ENCODE measurements around the gene NECAB2. TPM values are rescaled to one million over a fixed set of nuclear protein-coding genes. Genes with fewer than 3 reads are reported as not detected.
"Not testable (repeated sequence)": the region's sequence is repeated elsewhere in the genome, so short reads cannot be mapped to it uniquely, and the experiment has no call there.

NECAB2 gene
- total and polyA plus RNA-seq, 7 donors, result 0.34 to 3.1 (median 1.8) TPM; not detected in 4

- no peaks in the 10 kb centered on the region for H3K27me3 ChIP-seq
- intact Hi-C loops (cut with DNase I), result no loop called here
- TF ChIP-seq EP300 (IDR thresholded peaks at IDR 0.05) (no peak), POLR2AphosphoS5 (IDR thresholded peaks at IDR 0.05) (no peak), POLR2A (IDR thresholded peaks at IDR 0.05) (no peak)
- TF ChIP-seq, protein P1, sequence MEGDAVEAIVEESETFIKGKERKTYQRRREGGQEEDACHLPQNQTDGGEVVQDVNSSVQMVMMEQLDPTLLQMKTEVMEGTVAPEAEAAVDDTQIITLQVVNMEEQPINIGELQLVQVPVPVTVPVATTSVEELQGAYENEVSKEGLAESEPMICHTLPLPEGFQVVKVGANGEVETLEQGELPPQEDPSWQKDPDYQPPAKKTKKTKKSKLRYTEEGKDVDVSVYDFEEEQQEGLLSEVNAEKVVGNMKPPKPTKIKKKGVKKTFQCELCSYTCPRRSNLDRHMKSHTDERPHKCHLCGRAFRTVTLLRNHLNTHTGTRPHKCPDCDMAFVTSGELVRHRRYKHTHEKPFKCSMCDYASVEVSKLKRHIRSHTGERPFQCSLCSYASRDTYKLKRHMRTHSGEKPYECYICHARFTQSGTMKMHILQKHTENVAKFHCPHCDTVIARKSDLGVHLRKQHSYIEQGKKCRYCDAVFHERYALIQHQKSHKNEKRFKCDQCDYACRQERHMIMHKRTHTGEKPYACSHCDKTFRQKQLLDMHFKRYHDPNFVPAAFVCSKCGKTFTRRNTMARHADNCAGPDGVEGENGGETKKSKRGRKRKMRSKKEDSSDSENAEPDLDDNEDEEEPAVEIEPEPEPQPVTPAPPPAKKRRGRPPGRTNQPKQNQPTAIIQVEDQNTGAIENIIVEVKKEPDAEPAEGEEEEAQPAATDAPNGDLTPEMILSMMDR (IDR thresholded peaks at IDR 0.05), result no peak
- H3K9me3 ChIP-seq, result no peaks in the 10 kb centered on the region
- no peak overlapping the region for H3K4me3 ChIP-seq
- WGBS, 2 donors, result 51 to 80% methylated on average over 12 of the region's 12 CpGs
- no peak for DNase-seq
- H3K4me1 ChIP-seq, result no peaks in the 10 kb centered on the region
- H3K36me3 ChIP-seq, result peaks cover 0 to 7% (median 0%) of the 10 kb centered on the region in 4 donors
- H3K27ac ChIP-seq, result no peak overlapping the region
These were observed 27.9 kb upstream of the NECAB2 start for GRCh38 chr16:83940119-83940518.

- H3K27ac ChIP-seq, result no peak overlapping the region
- intact Hi-C loops (cut with DNase I), result no loop called here
- no peaks in the 10 kb centered on the region for H3K4me1 ChIP-seq
- H3K9me3 ChIP-seq, result no peaks in the 10 kb centered on the region
- DNase-seq, result no peak
- H3K4me3 ChIP-seq, result no peak overlapping the region
- H3K36me3 ChIP-seq, result peaks cover 0 to 7% (median 0%) of the 10 kb centered on the region in 4 donors
- H3K27me3 ChIP-seq, result no peaks in the 10 kb centered on the region
- 73 to 75% methylated on average over 28 of the region's 28 CpGs for WGBS, 2 donors
- no peak for TF ChIP-seq EP300 (IDR thresholded peaks at IDR 0.05)
- TF ChIP-seq POLR2AphosphoS5 (IDR thresholded peaks at IDR 0.05), result no peak
- TF ChIP-seq, protein P1 (IDR thresholded peaks at IDR 0.05), result no peak
- TF ChIP-seq POLR2A (IDR thresholded peaks at IDR 0.05), result no peak
These were observed 27.2 kb upstream of the NECAB2 start for GRCh38 chr16:83940630-83941378.

GRCh38 chr16:83941546-83941945 is 26.5 kb upstream of the NECAB2 start:
- H3K9me3 ChIP-seq; H3K4me3 ChIP-seq; H3K27ac ChIP-seq; H3K4me1 ChIP-seq; H3K27me3 ChIP-seq; H3K36me3 ChIP-seq; intact Hi-C loops (cut with DNase I); DNase-seq: not testable (repeated sequence)
- WGBS, 2 donors, result 96% methylated on average over 9 of the region's 9 CpGs

GRCh38 chr16:83942074-83942473 is 26.0 kb upstream of the NECAB2 start:
- no peak for DNase-seq
- H3K27ac ChIP-seq, result no peak overlapping the region
- TF ChIP-seq POLR2AphosphoS5 (IDR thresholded peaks at IDR 0.05) (no peak), EP300 (IDR thresholded peaks at IDR 0.05) (no peak), POLR2A (IDR thresholded peaks at IDR 0.05) (no peak)
- TF ChIP-seq, protein P1 (IDR thresholded peaks at IDR 0.05), result no peak
- H3K9me3 ChIP-seq, result no peaks in the 10 kb centered on the region
- intact Hi-C loops (cut with DNase I), result no loop called here
- peaks cover 0 to 7% (median 0%) of the 10 kb centered on the region in 4 donors for H3K36me3 ChIP-seq
- no peak overlapping the region for H3K4me3 ChIP-seq
- WGBS, 2 donors, result 67 to 86% methylated on average over 14 of the region's 14 CpGs
- H3K4me1 ChIP-seq, result no peaks in the 10 kb centered on the region
- no peaks in the 10 kb centered on the region for H3K27me3 ChIP-seq

DNA sequence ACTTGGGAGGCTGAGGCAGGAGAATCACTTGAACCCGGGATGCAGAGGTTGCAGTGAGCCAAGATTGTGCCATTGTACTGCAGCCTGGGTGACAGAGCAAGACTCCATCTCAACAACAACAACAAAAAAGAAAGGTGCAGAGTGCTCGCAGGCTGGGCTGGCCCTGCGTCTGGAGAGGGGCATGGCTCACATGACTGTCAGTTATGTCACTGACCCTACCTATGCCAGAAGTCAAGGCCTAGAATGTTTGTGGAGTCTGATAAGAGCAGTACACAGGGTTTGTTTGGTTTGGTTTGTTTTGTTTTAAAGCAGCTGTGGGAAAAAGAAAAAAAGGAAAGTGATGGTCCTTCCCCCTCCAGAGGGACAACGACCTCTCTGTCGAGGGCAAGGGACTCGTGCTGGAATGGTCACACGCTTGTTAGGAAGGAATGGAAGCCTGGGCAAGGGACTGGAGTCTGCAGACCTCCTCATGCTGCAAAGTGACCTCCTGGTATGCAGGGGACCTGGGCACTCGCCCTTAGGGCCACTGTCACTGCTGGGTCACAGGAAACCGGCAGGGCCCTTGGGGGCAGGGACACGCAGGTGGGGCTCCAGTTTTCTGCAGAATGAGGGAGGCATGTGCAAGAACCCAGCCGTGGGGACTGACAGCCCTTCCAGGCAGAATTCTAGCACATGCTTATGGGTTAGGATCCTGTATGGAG is 25.1 kb upstream of the NECAB2 start:
- no peaks in the 10 kb centered on the region for H3K36me3 ChIP-seq
- no peaks in the 10 kb centered on the region for H3K4me1 ChIP-seq
- H3K27me3 ChIP-seq, result no peaks in the 10 kb centered on the region
- DNase-seq, result no peak
- H3K4me3 ChIP-seq, result no peak overlapping the region
- no peak overlapping the region for H3K27ac ChIP-seq
- intact Hi-C loops (cut with DNase I), result no loop called here
- 47 to 80% methylated on average over 11 of the region's 11 CpGs for WGBS, 2 donors
- TF ChIP-seq EP300 (IDR thresholded peaks at IDR 0.05) (no peak), POLR2A (IDR thresholded peaks at IDR 0.05) (no peak), POLR2AphosphoS5 (IDR thresholded peaks at IDR 0.05) (no peak)
- TF ChIP-seq, protein P1 (IDR thresholded peaks at IDR 0.05), result no peak
- no peaks in the 10 kb centered on the region for H3K9me3 ChIP-seq
